HG03565 (cell line): Measurements from ENCODE around the gene DROSHA.
"Not testable (repeated sequence)": the region's sequence is repeated elsewhere in the genome, so short reads cannot be mapped to it uniquely, and the experiment has no call there.

ENCODE experiments used
- ATAC-seq: cut with Tn5 transposase; IDR thresholded peaks from one replicate; pipeline ENCODE4 v1.9.1; 2021; ENCODE audit warnings: mild to moderate bottlenecking, moderate library complexity; ENCODE audit not compliant: unreplicated experiment

Gene DROSHA, protein sequence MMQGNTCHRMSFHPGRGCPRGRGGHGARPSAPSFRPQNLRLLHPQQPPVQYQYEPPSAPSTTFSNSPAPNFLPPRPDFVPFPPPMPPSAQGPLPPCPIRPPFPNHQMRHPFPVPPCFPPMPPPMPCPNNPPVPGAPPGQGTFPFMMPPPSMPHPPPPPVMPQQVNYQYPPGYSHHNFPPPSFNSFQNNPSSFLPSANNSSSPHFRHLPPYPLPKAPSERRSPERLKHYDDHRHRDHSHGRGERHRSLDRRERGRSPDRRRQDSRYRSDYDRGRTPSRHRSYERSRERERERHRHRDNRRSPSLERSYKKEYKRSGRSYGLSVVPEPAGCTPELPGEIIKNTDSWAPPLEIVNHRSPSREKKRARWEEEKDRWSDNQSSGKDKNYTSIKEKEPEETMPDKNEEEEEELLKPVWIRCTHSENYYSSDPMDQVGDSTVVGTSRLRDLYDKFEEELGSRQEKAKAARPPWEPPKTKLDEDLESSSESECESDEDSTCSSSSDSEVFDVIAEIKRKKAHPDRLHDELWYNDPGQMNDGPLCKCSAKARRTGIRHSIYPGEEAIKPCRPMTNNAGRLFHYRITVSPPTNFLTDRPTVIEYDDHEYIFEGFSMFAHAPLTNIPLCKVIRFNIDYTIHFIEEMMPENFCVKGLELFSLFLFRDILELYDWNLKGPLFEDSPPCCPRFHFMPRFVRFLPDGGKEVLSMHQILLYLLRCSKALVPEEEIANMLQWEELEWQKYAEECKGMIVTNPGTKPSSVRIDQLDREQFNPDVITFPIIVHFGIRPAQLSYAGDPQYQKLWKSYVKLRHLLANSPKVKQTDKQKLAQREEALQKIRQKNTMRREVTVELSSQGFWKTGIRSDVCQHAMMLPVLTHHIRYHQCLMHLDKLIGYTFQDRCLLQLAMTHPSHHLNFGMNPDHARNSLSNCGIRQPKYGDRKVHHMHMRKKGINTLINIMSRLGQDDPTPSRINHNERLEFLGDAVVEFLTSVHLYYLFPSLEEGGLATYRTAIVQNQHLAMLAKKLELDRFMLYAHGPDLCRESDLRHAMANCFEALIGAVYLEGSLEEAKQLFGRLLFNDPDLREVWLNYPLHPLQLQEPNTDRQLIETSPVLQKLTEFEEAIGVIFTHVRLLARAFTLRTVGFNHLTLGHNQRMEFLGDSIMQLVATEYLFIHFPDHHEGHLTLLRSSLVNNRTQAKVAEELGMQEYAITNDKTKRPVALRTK (N-terminal part only)

DNA sequence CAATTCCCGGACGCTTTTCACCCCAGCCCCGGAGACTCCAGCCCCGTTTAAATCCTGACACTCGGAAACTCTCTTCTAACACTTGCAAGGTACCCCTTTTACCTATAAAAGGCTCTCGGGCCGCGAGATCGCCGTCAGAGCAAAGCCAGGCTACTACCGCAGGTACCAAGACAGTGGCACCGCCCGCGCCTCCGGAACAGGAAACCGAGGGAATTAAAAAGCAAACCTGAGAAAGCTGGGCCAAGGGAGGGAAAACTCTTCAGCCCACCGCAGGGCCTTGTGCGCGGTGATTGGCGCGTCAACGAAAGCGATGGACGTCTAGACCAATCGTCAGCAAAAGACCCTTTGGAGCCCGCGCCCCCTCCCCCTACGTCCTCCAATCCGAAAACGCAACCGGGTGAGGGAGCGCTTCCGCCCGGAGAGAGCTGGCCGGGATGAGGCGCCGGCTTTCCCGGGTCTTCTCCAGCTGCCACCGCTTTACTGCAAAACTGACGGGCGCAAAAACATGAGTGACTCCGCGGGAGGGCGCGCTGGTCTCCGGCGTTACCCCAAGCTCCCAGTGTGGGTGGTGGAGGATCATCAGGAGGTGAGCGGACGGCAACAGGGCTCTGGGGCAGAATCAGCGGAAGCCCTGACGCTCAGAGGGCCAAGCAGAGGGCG, at the start of gene DROSHA, which contains the start of gene C5orf22:
Gene DROSHA (minus strand): TSS at position 206 of the 660 bp plus-strand sequence. CDS start 3,034 bp downstream, outside the sequence.
Gene C5orf22 (plus strand): TSS at position 414 of the 660 bp plus-strand sequence. CDS start 92 bp downstream, at position 506.
- ATAC-seq = peak; percentile 94

DNA sequence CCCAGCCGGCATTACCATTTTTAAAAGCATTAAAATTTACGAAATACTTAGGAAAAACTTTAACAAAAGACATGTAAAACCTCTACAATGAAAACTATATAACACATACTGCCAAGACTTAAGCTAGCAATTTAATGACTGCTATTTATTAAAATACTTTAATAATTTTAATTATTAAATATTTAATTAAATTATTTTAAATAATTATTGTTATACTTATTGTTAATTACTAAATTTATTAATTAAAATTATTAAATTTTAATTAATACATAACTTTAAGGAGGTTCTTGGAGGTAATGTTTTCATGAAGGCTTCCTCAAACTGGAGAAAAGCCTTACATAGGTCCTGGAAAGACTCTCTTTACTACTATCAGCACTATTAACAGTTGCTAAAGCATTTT, 47.7 kb upstream of the DROSHA start:
- no peak for ATAC-seq

DNA sequence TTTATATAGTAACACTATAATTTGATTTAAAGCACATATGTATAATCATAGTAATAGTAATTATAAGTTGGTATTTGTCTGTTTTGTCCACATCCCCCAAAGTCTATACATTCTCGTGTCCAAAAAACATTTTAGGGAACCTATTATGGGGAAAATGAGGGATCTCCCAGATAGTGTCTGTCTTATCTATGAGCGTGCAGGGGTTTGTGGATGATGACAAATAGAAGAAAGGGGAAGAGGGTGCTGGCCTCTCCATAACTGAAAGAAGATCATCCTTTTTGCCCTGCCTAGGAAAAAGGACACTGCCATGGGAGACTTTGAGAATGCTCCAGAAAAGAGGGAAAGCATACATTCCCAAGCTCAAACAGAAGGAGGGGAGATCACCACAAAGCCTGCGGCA, 45.5 kb upstream of the DROSHA start:
- no peak for ATAC-seq

DNA sequence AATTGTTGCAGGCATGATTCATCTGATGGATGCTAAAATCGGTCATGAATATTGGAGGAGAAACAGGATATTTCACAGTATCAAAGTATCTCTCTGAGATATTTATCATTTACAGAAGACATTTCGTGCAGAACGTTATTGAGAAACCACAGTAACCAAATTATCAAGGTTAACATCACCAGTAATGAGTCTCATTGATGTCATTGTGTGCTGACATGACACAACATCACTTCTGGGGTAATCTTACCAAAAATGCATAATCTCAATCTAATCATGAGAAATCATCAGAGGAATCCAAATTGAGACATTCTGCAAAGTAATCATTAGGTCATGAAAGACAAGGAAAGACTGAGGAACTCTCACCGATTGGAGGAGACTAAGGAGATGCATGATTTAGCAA, 42.9 kb upstream of the DROSHA start:
- ATAC-seq = no peak

DNA sequence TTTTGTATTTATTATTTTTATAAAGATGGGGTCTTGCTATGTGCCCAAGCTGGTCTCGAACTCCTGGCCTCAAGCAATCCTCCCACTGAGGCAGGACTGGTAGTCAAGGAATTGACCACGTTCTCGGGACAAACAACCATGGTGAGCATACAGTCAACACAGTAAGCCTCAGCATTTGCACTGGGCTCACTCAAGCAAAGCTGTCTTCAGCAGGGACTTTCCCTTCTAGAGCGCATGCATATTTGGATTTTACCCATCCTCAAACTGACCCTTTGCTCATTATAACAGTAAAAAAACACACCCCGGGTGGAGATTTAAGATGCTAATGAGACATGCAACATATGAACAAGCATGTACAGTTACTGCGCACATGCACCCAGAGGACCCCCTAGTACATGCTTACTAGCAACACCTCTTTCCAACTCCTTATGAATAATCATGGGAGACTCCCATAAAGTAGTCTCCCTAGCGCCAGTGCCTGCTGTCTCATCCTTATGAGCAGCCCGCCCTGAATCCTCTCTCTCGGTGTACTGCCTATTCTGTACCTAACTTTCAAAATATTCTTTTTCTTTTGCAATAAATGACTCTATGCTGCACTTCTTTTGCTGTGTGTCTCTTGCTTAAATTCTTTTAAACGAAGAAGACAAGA, 41.7 kb upstream of the DROSHA start:
- ATAC-seq = peak; percentile 91

DNA sequence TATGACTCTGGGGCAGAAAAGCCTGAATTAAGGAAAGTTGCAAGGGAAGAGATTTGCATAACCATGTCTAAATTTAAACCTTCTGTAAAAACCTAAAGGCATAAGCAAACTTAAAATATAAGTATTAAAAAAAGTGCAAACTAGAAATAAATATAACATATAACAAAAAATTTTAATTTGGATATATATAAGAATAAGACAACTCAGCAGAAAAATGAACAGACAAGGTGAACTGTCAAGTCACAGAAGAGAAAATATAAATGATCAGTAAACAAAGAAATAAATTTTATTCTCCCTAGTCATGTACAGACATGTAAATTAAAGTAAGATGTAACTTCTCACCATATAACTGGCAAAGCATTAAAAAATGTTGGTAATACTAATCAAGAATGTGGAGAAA, 37.2 kb upstream of the DROSHA start:
- no peak for ATAC-seq

DNA sequence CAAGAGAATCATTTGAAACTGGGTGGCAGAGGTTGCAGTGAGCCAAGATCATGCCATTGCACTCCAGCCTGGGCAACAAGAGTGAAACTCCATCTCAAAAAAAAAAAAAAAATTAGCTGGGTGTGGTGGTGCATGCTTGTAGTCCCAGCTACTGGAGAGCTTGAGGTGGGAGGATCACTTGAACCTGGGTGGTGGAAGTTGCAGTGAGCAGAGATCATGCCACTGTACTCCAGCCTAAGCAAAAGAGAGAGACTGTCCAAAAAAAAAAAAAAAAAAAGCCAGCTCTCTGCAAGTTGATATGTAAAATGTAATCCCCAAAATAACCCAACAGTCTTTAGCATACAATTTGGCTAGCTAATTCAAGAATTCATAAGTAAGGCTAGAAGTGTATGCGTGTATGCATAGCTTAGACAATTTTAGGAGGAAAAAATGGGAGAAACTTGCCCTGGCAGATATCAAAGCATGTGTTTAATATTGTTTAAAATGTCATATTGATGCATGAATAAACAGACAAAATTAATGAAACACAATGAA, 36.5 kb upstream of the DROSHA start:
- no peak for ATAC-seq

DNA sequence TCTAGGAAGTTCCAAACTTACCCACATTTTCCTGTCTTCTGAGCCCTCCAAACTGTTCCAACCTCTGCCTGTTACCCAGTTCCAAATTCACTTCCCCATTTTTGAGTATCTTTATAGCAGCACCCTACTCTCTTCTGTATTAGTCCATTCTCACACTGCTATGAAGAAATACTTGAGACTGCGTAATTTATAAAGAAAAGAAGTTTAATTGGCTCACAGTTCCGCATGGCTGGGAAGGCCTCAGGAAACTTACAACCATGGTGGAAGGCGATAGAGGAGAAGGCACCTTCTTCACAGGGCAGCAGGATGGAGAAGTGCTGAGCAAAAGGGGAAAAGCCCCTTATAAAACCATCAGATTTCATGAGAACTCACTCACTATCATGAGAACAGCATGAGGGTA, 34.5 kb upstream of the DROSHA start:
- ATAC-seq = not testable (repeated sequence)

DNA sequence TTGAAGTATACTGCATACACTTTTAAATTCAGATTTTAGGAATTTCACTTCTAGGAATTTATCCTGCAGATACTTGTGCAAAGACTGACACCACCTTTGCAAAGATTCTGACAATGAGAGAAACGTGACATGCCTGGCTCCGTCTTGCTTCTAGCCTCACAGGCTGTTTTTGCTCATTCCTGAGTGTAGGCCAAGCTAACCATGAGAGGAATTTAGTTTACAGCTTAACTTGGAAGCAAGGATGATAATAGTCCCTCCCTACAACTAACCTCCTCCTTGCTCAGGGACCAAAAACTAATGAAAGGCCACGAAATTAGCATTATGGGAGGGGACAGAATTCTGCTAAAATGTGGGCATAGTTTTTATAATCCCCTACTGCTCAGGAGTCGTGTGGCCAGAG, 31.3 kb upstream of the DROSHA start:
- no peak for ATAC-seq

DNA sequence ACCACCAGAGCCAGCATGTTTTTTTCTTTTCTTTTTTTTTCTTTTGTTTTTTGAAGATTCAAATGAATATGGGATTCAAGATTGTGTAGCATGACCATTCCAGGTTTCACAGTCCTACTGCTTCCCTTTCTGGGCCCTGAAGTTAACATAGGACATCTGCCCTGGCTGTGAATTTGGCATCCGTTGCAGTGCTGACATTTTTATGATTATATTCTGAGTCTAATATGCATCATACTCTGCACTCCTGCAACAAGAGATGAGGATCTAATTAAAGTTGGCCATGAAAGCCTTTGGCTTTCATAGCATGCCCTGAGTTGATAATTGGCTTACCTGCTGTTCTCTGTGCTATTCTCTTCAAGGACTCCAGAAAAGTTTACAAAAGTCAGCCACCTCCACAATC, 30.1 kb upstream of the DROSHA start:
- ATAC-seq = no peak

DNA sequence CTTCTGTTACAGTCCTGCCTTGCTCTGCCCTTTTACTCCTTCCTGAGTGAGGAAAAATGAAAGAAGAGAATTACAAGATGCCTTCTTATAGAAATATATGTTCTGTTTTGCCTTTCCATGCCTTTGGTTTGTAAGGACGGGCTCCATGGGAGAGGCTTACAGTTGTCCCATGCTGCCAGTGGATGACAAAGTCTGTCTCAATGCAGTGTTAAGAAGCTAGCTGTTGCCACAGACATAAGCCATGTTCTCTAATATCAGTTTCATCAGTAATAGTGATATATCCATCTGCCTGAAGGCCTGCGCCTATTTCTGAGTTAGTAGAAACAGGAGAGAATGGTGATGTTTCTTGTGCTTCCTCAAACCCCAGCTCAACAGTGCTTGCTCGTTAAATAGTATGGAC, 28.0 kb upstream of the DROSHA start:
- ATAC-seq = no peak

DNA sequence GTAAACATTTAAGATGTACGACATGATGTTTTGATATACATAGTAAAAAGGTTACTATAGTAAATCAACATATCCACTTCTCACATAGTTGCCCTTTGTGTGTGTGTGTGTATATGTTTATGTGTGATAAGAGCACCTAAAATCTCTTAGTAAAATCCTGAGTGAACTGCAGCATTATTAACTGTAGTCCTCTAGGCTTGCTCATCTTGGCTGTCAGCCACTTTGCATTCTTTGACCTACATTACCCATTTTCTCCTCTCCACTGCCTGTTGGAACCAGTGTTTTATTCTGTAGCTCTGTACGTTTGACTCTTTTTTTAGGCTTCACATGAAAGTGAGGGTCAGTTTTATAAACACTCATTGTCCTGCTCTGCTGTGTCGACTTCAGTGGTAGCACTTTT, 24.6 kb upstream of the DROSHA start:
- no peak for ATAC-seq

DNA sequence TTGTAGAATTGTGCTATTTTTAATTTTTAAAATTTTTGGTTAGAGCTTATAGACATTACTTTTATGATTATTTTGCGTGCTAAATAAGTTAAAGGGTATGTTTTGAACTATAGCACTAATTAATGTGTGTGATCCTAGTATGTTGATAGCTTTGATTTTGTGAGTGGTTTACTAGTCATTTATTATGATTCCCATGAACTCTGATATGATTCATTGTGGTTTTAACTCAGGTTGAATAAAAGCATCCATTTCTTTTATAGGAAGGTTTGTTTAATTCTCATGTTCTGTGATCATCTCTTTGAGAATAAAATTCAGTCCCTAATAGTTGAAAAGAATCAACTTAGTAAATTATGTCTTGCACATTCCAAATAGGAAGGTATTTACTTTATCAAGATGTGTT, 22.7 kb upstream of the DROSHA start:
- no peak for ATAC-seq

DNA sequence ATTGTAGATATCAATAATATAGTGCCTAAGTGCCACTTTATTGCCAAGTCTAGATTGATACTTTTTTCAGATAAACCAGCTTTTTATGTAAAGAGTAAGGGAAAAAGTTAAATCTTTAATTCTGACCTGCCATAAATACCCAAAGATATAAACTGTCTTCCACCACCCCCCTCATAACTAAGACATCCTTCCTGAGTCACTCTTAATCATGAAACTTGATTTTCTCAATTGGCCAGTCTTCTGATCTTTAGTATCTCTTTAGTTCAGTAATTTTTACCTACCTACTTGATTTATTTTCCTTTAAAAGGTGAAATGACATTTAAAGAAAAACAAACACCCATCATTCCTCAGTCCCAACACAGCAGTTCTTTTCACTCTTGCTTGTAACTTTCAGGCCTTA, 22.0 kb upstream of the DROSHA start:
- ATAC-seq = no peak

DNA sequence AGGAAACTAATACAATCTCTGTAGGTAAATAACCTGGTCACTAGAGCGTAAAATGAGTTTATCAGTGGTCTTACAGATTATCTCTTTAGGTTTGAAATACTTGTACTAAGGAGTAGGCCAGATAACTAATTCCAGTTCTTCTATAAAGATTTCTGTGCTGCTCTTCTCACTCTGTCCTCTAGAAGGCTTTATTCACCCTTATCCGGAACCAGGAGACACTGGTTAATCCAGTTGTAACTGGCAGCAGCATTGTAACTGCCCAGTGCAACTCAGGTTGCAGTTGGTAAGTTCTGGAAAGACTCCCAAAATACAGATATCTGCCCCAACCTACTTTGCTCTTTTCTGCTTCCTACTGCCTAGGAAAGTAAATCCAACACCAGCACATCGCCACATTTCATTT, 20.0 kb upstream of the DROSHA start:
- ATAC-seq = no peak

DNA sequence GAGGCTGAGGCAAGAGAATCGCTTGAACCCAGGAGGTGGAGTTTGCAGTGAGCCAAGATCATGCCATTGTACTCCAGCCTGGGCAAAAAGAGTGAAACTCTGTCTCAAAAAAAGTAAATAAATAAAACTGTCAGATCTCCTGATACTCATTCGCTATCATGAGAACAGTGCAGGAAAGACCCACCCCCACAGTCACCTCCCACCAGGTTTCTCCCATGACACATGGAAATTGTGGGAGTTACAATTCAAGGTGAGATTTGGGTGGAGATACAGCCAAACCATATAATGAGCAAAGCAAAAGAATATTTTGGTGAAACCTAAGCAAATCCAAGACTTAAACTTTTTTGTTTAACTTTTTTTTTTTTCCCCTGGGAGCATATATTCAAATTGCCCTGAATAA, 17.2 kb upstream of the DROSHA start:
- ATAC-seq = not testable (repeated sequence)

DNA sequence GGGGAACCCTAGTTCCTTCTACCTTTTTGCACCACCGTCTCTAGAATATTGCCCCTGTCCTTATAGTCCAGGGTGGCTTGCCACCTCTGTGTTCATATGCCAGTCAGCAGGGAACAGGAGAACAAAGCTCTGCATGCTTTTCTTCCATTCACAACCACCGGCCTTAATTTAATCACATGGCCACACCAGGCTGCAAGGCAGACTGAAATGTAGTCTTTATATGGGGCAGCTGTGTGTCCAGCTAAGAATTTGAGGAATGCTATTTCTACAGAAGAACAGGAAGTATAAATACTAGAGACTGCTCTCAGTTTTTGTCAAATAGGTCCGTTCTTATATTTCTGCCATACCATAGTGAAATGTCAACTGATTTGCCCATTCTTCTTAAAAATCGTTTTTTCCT, 6.0 kb upstream of the DROSHA start:
- ATAC-seq = no peak

DNA sequence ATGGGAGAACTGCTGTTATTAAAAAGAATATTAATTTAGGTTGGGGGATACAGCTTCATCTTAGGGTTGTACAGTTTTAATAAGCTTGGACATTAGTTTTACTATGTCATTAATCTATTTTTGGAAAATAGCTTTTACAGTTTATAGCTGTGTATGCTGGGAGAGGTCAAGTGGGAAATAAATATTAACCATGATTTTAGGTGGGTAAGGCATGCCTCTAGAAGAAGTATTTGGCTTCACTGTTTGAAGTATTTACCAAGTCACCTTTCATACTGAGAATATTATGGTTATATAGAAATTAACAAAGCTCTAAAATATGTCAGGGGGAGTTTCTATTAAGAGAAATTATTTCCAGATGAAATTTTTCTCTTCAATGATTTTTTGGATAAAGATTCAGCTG, 5.5 kb upstream of the DROSHA start:
- no peak for ATAC-seq

DNA sequence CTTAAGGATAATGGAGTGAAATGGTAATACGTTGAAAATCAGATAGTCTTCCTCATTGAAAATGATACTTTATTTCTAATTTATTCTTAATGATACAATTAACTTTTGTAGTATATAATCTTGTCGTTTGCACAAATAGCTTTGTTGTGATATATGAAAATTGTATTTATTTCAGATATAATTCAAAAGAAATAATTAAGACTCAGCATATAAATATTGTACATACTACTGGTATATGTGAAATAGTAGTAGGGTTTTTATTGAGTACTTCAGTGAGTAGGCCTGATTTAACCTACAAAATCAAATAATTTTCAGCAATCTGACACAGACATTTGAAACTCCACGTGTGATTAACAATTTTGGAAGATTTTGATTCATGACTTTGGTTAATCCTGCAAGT, 5.0 kb upstream of the DROSHA start:
- no peak for ATAC-seq

DNA sequence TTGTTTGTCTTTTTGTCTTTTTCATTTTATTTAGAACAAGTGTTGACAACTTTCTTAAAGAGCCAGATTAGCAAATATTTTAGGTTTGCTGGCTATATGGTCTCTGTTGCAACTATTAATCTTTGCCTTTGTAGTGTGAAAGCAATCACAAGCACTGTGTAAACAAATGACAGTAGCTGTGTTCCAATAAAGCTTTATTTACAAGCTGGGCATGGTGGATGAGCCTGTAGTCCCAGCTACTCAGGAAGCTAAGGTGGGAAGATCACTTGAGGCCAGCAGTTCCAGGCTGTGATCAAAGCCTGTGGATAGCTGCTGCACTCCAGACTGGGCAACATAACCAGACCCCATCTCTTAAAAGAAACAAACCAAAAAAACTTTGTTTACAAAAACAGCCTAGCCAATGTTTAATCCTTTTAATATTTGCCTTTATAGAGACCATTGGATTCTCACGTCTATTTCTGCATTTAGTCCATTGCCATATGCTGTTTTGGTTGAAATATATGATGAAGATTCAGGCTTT, 2.7 kb upstream of the DROSHA start:
- no peak for ATAC-seq
